ENCODE data around the gene TINCR.

DNA sequence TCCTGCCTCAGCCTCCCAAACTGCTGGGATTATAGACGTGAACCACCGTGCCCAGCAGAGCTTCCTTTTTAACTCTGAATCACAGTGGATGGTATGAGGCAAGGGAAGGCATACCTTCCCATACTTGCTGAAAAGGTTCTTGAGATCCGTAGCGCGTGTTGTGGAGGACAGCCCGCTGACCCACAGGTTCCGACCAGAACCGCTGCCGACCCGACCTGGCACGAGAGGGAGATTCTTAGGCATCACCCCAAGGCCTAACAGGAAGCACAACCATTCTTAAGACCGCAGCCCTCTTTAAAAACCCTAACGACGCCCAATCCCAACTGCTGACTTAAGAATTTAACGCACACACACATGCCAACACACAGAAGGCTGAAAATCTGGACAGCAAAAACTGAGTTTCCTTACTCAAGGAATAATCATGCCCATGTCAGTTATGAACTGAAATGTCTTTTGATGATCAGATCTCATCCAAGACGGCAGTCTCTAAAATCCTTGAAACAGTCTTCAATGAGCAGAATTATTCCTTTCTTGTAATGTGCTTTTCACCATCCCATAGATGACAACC is 42.2 kb upstream of the TINCR start:
- TF ChIP-seq TCF7L2 (IDR thresholded peaks at IDR 0.05; ENCODE audit: low read depth, low read length) (no peak), POLR2AphosphoS5 (IDR thresholded peaks at IDR 0.05; ENCODE audit: low read depth, low read length) (no peak), SIN3A (IDR thresholded peaks at IDR 0.05; ENCODE audit: borderline replicate concordance, insufficient read depth, low read depth, low read length) (no peak)
- TF ChIP-seq, protein P1, sequence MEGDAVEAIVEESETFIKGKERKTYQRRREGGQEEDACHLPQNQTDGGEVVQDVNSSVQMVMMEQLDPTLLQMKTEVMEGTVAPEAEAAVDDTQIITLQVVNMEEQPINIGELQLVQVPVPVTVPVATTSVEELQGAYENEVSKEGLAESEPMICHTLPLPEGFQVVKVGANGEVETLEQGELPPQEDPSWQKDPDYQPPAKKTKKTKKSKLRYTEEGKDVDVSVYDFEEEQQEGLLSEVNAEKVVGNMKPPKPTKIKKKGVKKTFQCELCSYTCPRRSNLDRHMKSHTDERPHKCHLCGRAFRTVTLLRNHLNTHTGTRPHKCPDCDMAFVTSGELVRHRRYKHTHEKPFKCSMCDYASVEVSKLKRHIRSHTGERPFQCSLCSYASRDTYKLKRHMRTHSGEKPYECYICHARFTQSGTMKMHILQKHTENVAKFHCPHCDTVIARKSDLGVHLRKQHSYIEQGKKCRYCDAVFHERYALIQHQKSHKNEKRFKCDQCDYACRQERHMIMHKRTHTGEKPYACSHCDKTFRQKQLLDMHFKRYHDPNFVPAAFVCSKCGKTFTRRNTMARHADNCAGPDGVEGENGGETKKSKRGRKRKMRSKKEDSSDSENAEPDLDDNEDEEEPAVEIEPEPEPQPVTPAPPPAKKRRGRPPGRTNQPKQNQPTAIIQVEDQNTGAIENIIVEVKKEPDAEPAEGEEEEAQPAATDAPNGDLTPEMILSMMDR (IDR thresholded peaks at IDR 0.05): no peak
- TF ChIP-seq, protein P2, sequence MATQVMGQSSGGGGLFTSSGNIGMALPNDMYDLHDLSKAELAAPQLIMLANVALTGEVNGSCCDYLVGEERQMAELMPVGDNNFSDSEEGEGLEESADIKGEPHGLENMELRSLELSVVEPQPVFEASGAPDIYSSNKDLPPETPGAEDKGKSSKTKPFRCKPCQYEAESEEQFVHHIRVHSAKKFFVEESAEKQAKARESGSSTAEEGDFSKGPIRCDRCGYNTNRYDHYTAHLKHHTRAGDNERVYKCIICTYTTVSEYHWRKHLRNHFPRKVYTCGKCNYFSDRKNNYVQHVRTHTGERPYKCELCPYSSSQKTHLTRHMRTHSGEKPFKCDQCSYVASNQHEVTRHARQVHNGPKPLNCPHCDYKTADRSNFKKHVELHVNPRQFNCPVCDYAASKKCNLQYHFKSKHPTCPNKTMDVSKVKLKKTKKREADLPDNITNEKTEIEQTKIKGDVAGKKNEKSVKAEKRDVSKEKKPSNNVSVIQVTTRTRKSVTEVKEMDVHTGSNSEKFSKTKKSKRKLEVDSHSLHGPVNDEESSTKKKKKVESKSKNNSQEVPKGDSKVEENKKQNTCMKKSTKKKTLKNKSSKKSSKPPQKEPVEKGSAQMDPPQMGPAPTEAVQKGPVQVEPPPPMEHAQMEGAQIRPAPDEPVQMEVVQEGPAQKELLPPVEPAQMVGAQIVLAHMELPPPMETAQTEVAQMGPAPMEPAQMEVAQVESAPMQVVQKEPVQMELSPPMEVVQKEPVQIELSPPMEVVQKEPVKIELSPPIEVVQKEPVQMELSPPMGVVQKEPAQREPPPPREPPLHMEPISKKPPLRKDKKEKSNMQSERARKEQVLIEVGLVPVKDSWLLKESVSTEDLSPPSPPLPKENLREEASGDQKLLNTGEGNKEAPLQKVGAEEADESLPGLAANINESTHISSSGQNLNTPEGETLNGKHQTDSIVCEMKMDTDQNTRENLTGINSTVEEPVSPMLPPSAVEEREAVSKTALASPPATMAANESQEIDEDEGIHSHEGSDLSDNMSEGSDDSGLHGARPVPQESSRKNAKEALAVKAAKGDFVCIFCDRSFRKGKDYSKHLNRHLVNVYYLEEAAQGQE (IDR thresholded peaks at IDR 0.05; ENCODE audit: insufficient read depth in 1 of 2, low read depth in 2 of 2, low read length in 1 of 2): no peak
